ENCODE data around the gene ADAM22. TPM values are rescaled to one million over a fixed set of nuclear protein-coding genes. Genes with fewer than 3 reads are reported as not detected.

The ADAM22 gene
- polyA plus RNA-seq, 12 donors = 7.9 to 31.6 (median 14.6) TPM; not detected in 1

- DNase-seq = no peak
Observed at GRCh38 chr7:87959336-87959735, 25.3 kb downstream of the ADAM22 start.

- no peak for DNase-seq
Observed at GRCh38 chr7:87960239-87960638, 26.2 kb downstream of the ADAM22 start.

GRCh38 chr7:87961754-87962153, 27.7 kb downstream of the ADAM22 start:
- no peak for DNase-seq

- no peak for DNase-seq
Observed at GRCh38 chr7:87966271-87966670, 32.2 kb downstream of the ADAM22 start.

GRCh38 chr7:87968021-87968420, 34.0 kb downstream of the ADAM22 start:
- no peak for DNase-seq

- DNase-seq = no peak
Observed at GRCh38 chr7:87982116-87982515, 48.1 kb downstream of the ADAM22 start.

GRCh38 chr7:87984088-87984487, 50.0 kb downstream of the ADAM22 start:
- DNase-seq = no peak

- no peak for DNase-seq
Observed at GRCh38 chr7:87993269-87993668, 59.2 kb downstream of the ADAM22 start.

GRCh38 chr7:87999261-87999660, 65.2 kb downstream of the ADAM22 start:
- DNase-seq = no peak

- no peak for DNase-seq
Observed at GRCh38 chr7:88001744-88002530, 67.9 kb downstream of the ADAM22 start.

- DNase-seq = no peak
Observed at GRCh38 chr7:88002617-88003016, 68.6 kb downstream of the ADAM22 start.

- DNase-seq = no peak
Observed at GRCh38 chr7:88003581-88003980, 69.5 kb downstream of the ADAM22 start.

GRCh38 chr7:88005191-88005590, 71.1 kb downstream of the ADAM22 start:
- no peak for DNase-seq

GRCh38 chr7:88009651-88010050, 75.6 kb downstream of the ADAM22 start:
- no peak for DNase-seq

- no peak for DNase-seq
Observed at GRCh38 chr7:88012086-88012485, 78.0 kb downstream of the ADAM22 start.

GRCh38 chr7:88013981-88014380, 79.9 kb downstream of the ADAM22 start:
- DNase-seq = no peak

- no peak for DNase-seq
Observed at GRCh38 chr7:88014581-88014980, 80.5 kb downstream of the ADAM22 start.

GRCh38 chr7:88015309-88015708, 81.3 kb downstream of the ADAM22 start:
- no peak for DNase-seq

GRCh38 chr7:88018501-88018900, 84.5 kb downstream of the ADAM22 start:
- no peak for DNase-seq

GRCh38 chr7:88020953-88021665, 87.1 kb downstream of the ADAM22 start:
- DNase-seq = no peak

GRCh38 chr7:88027724-88028123, 93.7 kb downstream of the ADAM22 start:
- DNase-seq = no peak

- no peak for DNase-seq
Observed at GRCh38 chr7:88034083-88034695, 100.1 kb downstream of the ADAM22 start.

GRCh38 chr7:88037050-88037449, 103.0 kb downstream of the ADAM22 start:
- no peak for DNase-seq
